ENCODE data around the gene ERBB4.

ERBB4 gene

DNA sequence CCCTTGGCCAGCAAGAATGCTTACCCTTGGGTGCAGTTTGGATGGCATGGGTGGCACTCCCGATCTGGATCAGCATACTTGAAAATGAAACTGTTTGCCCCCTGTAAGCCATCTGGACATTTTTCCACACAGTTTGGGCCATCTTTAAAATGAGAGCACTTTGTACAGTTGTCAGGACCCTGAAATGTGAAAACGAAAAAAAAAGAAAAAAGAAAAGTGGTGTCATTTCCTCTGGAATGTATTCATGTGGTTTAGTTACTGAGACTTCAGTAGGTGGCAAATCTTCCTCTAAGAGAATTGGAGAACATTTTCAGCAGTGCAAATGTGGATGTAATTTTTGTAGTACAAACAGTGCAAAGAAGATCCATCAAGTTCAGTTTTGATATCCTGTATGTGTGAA lies 873.3 kb downstream of the ERBB4 start:
- TF ChIP-seq, protein P1, sequence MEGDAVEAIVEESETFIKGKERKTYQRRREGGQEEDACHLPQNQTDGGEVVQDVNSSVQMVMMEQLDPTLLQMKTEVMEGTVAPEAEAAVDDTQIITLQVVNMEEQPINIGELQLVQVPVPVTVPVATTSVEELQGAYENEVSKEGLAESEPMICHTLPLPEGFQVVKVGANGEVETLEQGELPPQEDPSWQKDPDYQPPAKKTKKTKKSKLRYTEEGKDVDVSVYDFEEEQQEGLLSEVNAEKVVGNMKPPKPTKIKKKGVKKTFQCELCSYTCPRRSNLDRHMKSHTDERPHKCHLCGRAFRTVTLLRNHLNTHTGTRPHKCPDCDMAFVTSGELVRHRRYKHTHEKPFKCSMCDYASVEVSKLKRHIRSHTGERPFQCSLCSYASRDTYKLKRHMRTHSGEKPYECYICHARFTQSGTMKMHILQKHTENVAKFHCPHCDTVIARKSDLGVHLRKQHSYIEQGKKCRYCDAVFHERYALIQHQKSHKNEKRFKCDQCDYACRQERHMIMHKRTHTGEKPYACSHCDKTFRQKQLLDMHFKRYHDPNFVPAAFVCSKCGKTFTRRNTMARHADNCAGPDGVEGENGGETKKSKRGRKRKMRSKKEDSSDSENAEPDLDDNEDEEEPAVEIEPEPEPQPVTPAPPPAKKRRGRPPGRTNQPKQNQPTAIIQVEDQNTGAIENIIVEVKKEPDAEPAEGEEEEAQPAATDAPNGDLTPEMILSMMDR (IDR thresholded peaks at IDR 0.05; ENCODE audit: low read depth, low read length): no peak
- no peak overlapping the region for H3K4me3 ChIP-seq (replicated peaks in 1 of 2; ENCODE audit: low read depth in 2 of 2, low read length in 2 of 2)
- DNase-seq (ENCODE audit: low read depth in 2 of 2): no peak

DNA sequence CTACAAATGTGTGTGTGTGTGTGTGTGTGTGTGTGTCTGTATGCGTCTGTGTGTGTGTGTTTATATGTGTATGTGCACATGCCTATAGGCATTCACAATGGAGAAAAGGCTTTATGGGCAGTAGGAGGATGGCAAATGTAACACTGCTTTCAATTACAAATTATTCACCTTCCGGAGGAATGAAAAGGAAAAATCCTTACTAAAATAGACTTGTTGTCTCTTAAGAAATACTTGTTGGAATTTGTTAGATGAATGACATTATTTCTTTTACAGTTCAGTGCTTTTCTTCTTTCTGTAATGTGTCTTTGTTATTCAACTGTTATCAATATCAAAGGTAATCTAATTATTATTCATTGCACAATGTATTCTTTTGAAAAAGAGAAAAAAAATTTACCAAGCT lies 874.3 kb downstream of the ERBB4 start:
- DNase-seq (ENCODE audit: low read depth in 2 of 2): no peak
- H3K4me3 ChIP-seq (replicated peaks in 1 of 2; ENCODE audit: low read depth in 2 of 2, low read length in 2 of 2): no peak overlapping the region
- TF ChIP-seq, protein P1 (IDR thresholded peaks at IDR 0.05; ENCODE audit: low read depth, low read length): no peak

- H3K4me3 ChIP-seq (replicated peaks in 1 of 2; ENCODE audit: low read depth in 2 of 2, low read length in 2 of 2): no peak overlapping the region
- no peak for DNase-seq (ENCODE audit: low read depth in 2 of 2)
- TF ChIP-seq, protein P1 (IDR thresholded peaks at IDR 0.05; ENCODE audit: low read depth, low read length): no peak
Measured at GRCh38 chr2:211654211-211654780, 884.3 kb downstream of the ERBB4 start.

DNA sequence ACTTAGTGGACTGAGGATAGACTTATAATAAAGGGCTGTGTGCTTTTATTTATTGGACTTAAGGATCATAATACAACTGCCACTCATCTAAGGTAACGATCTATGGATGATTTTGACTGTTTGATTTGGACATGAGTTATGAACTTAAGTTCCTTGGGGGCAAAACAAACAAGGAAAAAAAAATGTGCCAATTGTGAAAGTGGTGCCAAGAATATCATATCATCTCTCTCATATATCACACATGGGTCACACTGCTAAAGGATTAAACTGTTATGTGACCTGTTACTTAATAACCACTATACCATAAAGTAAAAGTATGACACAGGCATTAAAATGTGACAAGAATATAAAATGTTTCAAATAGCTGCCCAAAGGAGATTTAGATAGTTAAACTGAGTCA lies 886.3 kb downstream of the ERBB4 start:
- no peak overlapping the region for H3K4me3 ChIP-seq (replicated peaks in 1 of 2; ENCODE audit: low read depth in 2 of 2, low read length in 2 of 2)
- TF ChIP-seq, protein P1 (IDR thresholded peaks at IDR 0.05; ENCODE audit: low read depth, low read length): no peak
- DNase-seq (ENCODE audit: low read depth in 2 of 2): no peak

- DNase-seq (ENCODE audit: low read depth in 2 of 2): no peak
- no peak overlapping the region for H3K4me3 ChIP-seq (replicated peaks in 1 of 2; ENCODE audit: low read depth in 2 of 2, low read length in 2 of 2)
- TF ChIP-seq, protein P1 (IDR thresholded peaks at IDR 0.05; ENCODE audit: low read depth, low read length): no peak
Measured at GRCh38 chr2:211649331-211649730, 889.3 kb downstream of the ERBB4 start.

- no peak for DNase-seq (ENCODE audit: low read depth in 2 of 2)
- H3K4me3 ChIP-seq (replicated peaks in 1 of 2; ENCODE audit: low read depth in 2 of 2, low read length in 2 of 2): no peak overlapping the region
- TF ChIP-seq, protein P1 (IDR thresholded peaks at IDR 0.05; ENCODE audit: low read depth, low read length): no peak
Measured at GRCh38 chr2:211631503-211631902, 907.1 kb downstream of the ERBB4 start.

- TF ChIP-seq, protein P1 (IDR thresholded peaks at IDR 0.05; ENCODE audit: low read depth, low read length): no peak
- no peak for DNase-seq (ENCODE audit: low read depth in 2 of 2)
- no peak overlapping the region for H3K4me3 ChIP-seq (replicated peaks in 1 of 2; ENCODE audit: low read depth in 2 of 2, low read length in 2 of 2)
Measured at GRCh38 chr2:211623096-211623495, 915.5 kb downstream of the ERBB4 start.

Data from cardiac fibroblast (primary cell).